HepG2 (cell line): ENCODE results near the gene EIF3J. TPM values are rescaled to one million over a fixed set of nuclear protein-coding genes. Genes with fewer than 3 reads are reported as not detected.
"Not testable (repeated sequence)": the region's sequence is repeated elsewhere in the genome, so short reads cannot be mapped to it uniquely, and the experiment has no call there.

Experiments used
- ATAC-seq: fragments of 200-7000 bp; cut with Tn5 transposase; 3 replicates; pipeline ENCODE4 v1.9.1; 2020; ENCODE audit warnings: mild to moderate bottlenecking, moderate library complexity
- BruUV-seq: library from RNA; stranded (reverse); fragments of 400-500 nt; replicated peaks from 2 replicates; lab custom pipeline; 2021; lab: Mats Ljungman, UMichigan
- CTCF ChIA-PET: fragments of 300-600 bp; formaldehyde crosslinking; extraction: SDS; loops from one replicate; lab custom pipeline; 2021; ENCODE audit warnings: low total read pairs, inconsistent platforms, low intra/inter-chr PET ratio; lab: Yijun Ruan, JAX
- POLR2A ChIA-PET: fragments of 350-600 bp; sonication (Branson Sonifier 250); formaldehyde crosslinking; loops from one replicate; lab custom pipeline; 2020; ENCODE audit warnings: antibody characterized with exemption, inconsistent platforms; lab: Yijun Ruan, JAX
- DNase-seq: peaks from one replicate; pipeline ENCODE4 v3.0.0-alpha.2; 2015; ENCODE audit warnings: low spot score
- FAIRE-seq: peaks from 3 replicates; lab custom pipeline; 2011; peaks lifted over from hg19 to GRCh38; lab: Jason Lieb, UNC
- H2AFZ ChIP-seq: one replicate; pipeline ENCODE4 v1.6.1; 2011; ENCODE audit warnings: low read length, inconsistent platforms
- H3K27ac ChIP-seq: fragments of 300-600 bp; 3 replicates; pipeline ENCODE4 v1.8.0; 2011; ENCODE audit warnings: mixed run types, mild to moderate bottlenecking, mixed read lengths, low read length, inconsistent platforms; ENCODE audit not compliant: insufficient read depth; ENCODE audit errors: extremely low read length
- H3K27me3 ChIP-seq, 2 experiments: fragments of 200-600 bp in 1 of 2; 2 replicates in 1 of 2; 3 replicates in 1 of 2; pipeline versions ENCODE4 v1.6.0 to v1.8.0; 2011; ENCODE audit warnings: low read length in 2 of 2, mild to moderate bottlenecking in 2 of 2, moderate library complexity in 2 of 2, inconsistent platforms in 1 of 2; ENCODE audit not compliant: insufficient read depth in 2 of 2, control insufficient read depth in 1 of 2
- H3K36me3 ChIP-seq, 2 experiments: fragments of 200-600 bp in 1 of 2; replicated peaks in 1 of 2; 2 replicates in 1 of 2; 3 replicates in 1 of 2; pipeline versions ENCODE4 v1.5.1 to v1.8.0; 2011; ENCODE audit warnings: low read length in 2 of 2, inconsistent platforms in 1 of 2; ENCODE audit not compliant: insufficient read depth in 2 of 2, control insufficient read depth in 1 of 2
- H3K4me1 ChIP-seq: 2 replicates; pipeline ENCODE4 v1.5.1; 2012; ENCODE audit warnings: low read length, inconsistent platforms; ENCODE audit not compliant: insufficient read depth
- H3K4me2 ChIP-seq: 2 replicates; pipeline ENCODE4 v1.6.0; 2011; ENCODE audit warnings: low read depth, low read length, inconsistent platforms
- H3K4me3 ChIP-seq, 3 experiments: fragments of 200-600 bp in 1 of 3; sonication (generic), shearing (Covaris generic) in 1 of 3; replicated peaks in 1 of 3; 2 replicates each; pipeline ENCODE4 v1.5.1; 2011 to 2016; ENCODE audit warnings: low read length in 3 of 3, inconsistent platforms in 2 of 3, low read depth in 2 of 3, mild to moderate bottlenecking in 2 of 3, control low read depth in 1 of 3, mixed read lengths in 1 of 3; ENCODE audit not compliant: insufficient read depth in 1 of 3
- H3K79me2 ChIP-seq: one replicate; pipeline ENCODE4 v1.6.1; 2011; ENCODE audit warnings: low read length, inconsistent platforms; ENCODE audit not compliant: insufficient read depth
- H3K9ac ChIP-seq: 2 replicates; pipeline ENCODE4 v1.6.0; 2011; ENCODE audit warnings: mild to moderate bottlenecking, low read depth, low read length, inconsistent platforms; ENCODE audit not compliant: insufficient read depth
- H3K9me3 ChIP-seq: 2 replicates; pipeline ENCODE4 v1.5.1; 2012; ENCODE audit warnings: mild to moderate bottlenecking, low read length
- H4K20me1 ChIP-seq: 2 replicates; pipeline ENCODE4 v1.6.0; 2011; ENCODE audit warnings: inconsistent platforms, mild to moderate bottlenecking, low read length, moderate library complexity; ENCODE audit not compliant: insufficient read depth
- GMEB1 ChIP-seq: sonication (generic); formaldehyde crosslinking; IDR thresholded peaks from 2 replicates; pipeline ENCODE4 v1.5.1; 2020; ENCODE audit warnings: missing genetic modification reagents, mild to moderate bottlenecking, borderline replicate concordance
- HMGA1 ChIP-seq: sonication (generic); formaldehyde crosslinking; conservative IDR thresholded peaks from 2 replicates; pipeline ENCODE4 v1.4.0; 2020; ENCODE audit warnings: missing genetic modification reagents
- HNRNPUL1 ChIP-seq: fragments of 200-400 bp; formaldehyde crosslinking; IDR thresholded peaks from 2 replicates; pipeline ENCODE4 v1.6.1; 2017; ENCODE audit warnings: low read depth, mild to moderate bottlenecking, low read length, moderate library complexity
- NFKBIZ ChIP-seq: IDR thresholded peaks from 2 replicates; pipeline ENCODE4 v1.6.1; 2018; ENCODE audit warnings: missing genetic modification reagents, missing compliant biosample characterization
- ZBTB1 ChIP-seq: sonication (generic); formaldehyde crosslinking; IDR thresholded peaks from 2 replicates; pipeline ENCODE4 v1.4.0; 2020; ENCODE audit warnings: missing genetic modification reagents, borderline replicate concordance
- ZNF337 ChIP-seq: sonication (generic); formaldehyde crosslinking; IDR thresholded peaks from 2 replicates; pipeline ENCODE4 v1.5.1; 2020; ENCODE audit warnings: missing genetic modification reagents, low read depth, mild to moderate bottlenecking, borderline replicate concordance
- ZNF460 ChIP-seq: sonication (generic); formaldehyde crosslinking; IDR thresholded peaks from 2 replicates; pipeline ENCODE4 v1.5.1; 2020; ENCODE audit warnings: missing genetic modification reagents, mild to moderate bottlenecking, borderline replicate concordance
- ZNF607 ChIP-seq: sonication (generic); formaldehyde crosslinking; IDR thresholded peaks from 2 replicates; pipeline ENCODE4 v1.5.1; 2020; ENCODE audit warnings: missing genetic modification reagents, mild to moderate bottlenecking, borderline replicate concordance
- in situ Hi-C: cut with HindIII; loops from 2 replicates; pipeline ENCODE4 v1.10.0; 2017; ENCODE audit warnings: low pct_unique_long_range_greater_than_20kb; ENCODE audit not compliant: extremely low pct_ligation_motif_present
- intact Hi-C: fragments of 100-400 bp; cut with micrococcal nuclease; formaldehyde crosslinking; loops from one replicate; pipeline ENCODE4 v1.10.0; 2022; ENCODE audit not compliant: unreplicated experiment
- polyA plus RNA-seq, 8 experiments: library from polyadenylated mRNA; depleted of rRNA in 3 of 8; stranded (reverse) in 7 of 8; unstranded in 1 of 8; fragments of >200 nt; fragmentation: Illumina TruSeq in 4 of 8; extraction: Trizol in 4 of 8; gene quantifications; 2 replicates each; pipeline versions ENCODE4 v1.2.1 to v1.2.3, GENCODE V29; 2011 to 2016; ENCODE audit warnings: low read depth in 4 of 8, missing spikeins in 1 of 8, mixed read lengths in 1 of 8; ENCODE audit not compliant: insufficient read depth in 1 of 8
- total RNA-seq, 5 experiments: library from RNA; depleted of rRNA; stranded (reverse); fragments of >200 nt; fragmentation: Illumina TruSeq; extraction: Trizol; gene quantifications; 2 replicates each; pipeline ENCODE4 v1.2.3, GENCODE V29; 2016; ENCODE audit warnings: low read depth in 1 of 5
- TF ChIP-seq, protein P1 (sequence below): sonication (generic); formaldehyde crosslinking; IDR thresholded peaks from 2 replicates; pipeline ENCODE4 v1.4.0; 2020; ENCODE audit warnings: missing genetic modification reagents, borderline replicate concordance
- TF ChIP-seq, protein P2 (sequence below), 2 experiments: fragments of 450-650 bp in 1 of 2; sonication (generic) in 1 of 2; formaldehyde crosslinking; IDR thresholded peaks; 2 replicates each; pipeline versions ENCODE4 v1.5.0 to v1.8.0; 2020 to 2022; ENCODE audit warnings: mild to moderate bottlenecking in 1 of 2, missing genetic modification reagents in 1 of 2

The EIF3J gene
- total and polyA plus RNA-seq, 2 of the 13 experiments (the other 11 are each of a cell fraction or from before 2014, with no cell fraction given): 51.7 to 69.2 TPM

- no peak for TF ChIP-seq ZNF607 (CRISPR knock-in tag)
- TF ChIP-seq HMGA1: no peak
- no peak for TF ChIP-seq GMEB1
- TF ChIP-seq NFKBIZ (CRISPR knock-in tag): no peak
- TF ChIP-seq ZNF337 (CRISPR knock-in tag): no peak
- no peak for TF ChIP-seq ZNF460 (CRISPR knock-in tag)
- TF ChIP-seq, protein P1, sequence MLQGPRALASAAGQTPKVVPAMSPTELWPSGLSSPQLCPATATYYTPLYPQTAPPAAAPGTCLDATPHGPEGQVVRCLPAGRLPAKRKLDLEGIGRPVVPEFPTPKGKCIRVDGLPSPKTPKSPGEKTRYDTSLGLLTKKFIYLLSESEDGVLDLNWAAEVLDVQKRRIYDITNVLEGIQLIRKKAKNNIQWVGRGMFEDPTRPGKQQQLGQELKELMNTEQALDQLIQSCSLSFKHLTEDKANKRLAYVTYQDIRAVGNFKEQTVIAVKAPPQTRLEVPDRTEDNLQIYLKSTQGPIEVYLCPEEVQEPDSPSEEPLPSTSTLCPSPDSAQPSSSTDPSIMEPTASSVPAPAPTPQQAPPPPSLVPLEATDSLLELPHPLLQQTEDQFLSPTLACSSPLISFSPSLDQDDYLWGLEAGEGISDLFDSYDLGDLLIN (CRISPR knock-in tag): no peak
- TF ChIP-seq ZBTB1 (CRISPR knock-in tag): no peak
- no peak for TF ChIP-seq HNRNPUL1
- TF ChIP-seq, protein P2, sequence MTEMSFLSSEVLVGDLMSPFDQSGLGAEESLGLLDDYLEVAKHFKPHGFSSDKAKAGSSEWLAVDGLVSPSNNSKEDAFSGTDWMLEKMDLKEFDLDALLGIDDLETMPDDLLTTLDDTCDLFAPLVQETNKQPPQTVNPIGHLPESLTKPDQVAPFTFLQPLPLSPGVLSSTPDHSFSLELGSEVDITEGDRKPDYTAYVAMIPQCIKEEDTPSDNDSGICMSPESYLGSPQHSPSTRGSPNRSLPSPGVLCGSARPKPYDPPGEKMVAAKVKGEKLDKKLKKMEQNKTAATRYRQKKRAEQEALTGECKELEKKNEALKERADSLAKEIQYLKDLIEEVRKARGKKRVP (CRISPR knock-in tag; IDR thresholded peaks at IDR 0.05): no peak
Measured at GRCh38 chr15:44554934-44555723, 18.2 kb downstream of the EIF3J start (continued).

DNA sequence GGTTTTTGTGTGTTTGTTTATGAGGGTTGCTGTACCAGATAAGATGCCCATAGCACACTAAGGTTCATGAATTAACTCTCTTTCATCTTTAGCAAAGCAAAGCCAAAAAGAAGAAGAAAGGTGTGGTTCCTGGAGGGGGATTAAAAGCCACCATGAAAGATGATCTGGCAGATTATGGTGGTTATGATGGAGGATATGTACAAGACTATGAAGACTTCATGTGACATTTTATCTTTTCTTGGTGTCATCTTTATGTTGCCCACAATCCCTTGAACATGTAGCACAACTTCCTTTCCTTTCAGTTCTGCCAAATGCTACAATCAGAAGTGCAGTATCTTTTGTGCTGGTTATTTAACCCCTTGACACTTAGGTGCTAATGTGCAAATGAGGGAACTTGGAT is 24.0 kb downstream of the EIF3J start:
- H3K79me2 ChIP-seq, ATAC-seq, POLR2A ChIA-PET, CTCF ChIA-PET, H4K20me1 ChIP-seq, H3K27me3 ChIP-seq, H3K4me2 ChIP-seq, H3K27ac ChIP-seq, H3K4me1 ChIP-seq, BruUV-seq, DNase-seq, H3K9ac ChIP-seq, H2AFZ ChIP-seq, intact Hi-C loops, H3K9me3 ChIP-seq, H3K4me3 ChIP-seq, FAIRE-seq, in situ Hi-C loops: not testable (repeated sequence)
- H3K36me3 ChIP-seq: peaks cover 29 to 83% of the 10 kb centered on the region in 2 experiments
